HepG2 (cell line): Measurements from ENCODE around the gene GNAZ. TPM values are rescaled to one million over a fixed set of nuclear protein-coding genes. Genes with fewer than 3 reads are reported as not detected.
A peak's percentile ranks its signal among the peaks of the same experiment; 100 is the strongest.

ENCODE experiments used
- AHR ChIP-seq: IDR thresholded peaks from 2 replicates; pipeline ENCODE4 v1.6.1; 2018; ENCODE audit warnings: missing genetic modification reagents, missing compliant biosample characterization
- BCL6 ChIP-seq: IDR thresholded peaks from 2 replicates; pipeline ENCODE4 v1.6.1; 2016; ENCODE audit warnings: missing genetic modification reagents, missing compliant biosample characterization
- CAMTA2 ChIP-seq: sonication (generic); formaldehyde crosslinking; IDR thresholded peaks from 2 replicates; pipeline ENCODE4 v1.4.0; 2020; ENCODE audit warnings: mild to moderate bottlenecking, missing genetic modification reagents, borderline replicate concordance
- EHMT2 ChIP-seq: fragments of 200-600 bp; sonication (generic); IDR thresholded peaks from 2 replicates; pipeline ENCODE4 v1.7.0; 2017; ENCODE audit warnings: antibody characterized with exemption, low read depth, low read length, borderline replicate concordance
- EZH2 ChIP-seq: conservative IDR thresholded peaks from 2 replicates; pipeline ENCODE4 v1.6.1; 2012; ENCODE audit warnings: mild to moderate bottlenecking, low read depth, low read length, moderate library complexity
- GATAD2A ChIP-seq: IDR thresholded peaks from 2 replicates; pipeline ENCODE4 v1.6.1; 2016
- HNRNPK ChIP-seq: fragments of 200-400 bp; formaldehyde crosslinking; IDR thresholded peaks from 2 replicates; pipeline ENCODE4 v1.6.1; 2018; ENCODE audit warnings: low read length, low read depth, moderate library complexity, mild to moderate bottlenecking; ENCODE audit not compliant: poor library complexity, severe bottlenecking
- ISL2 ChIP-seq: sonication (generic); formaldehyde crosslinking; IDR thresholded peaks from 2 replicates; pipeline ENCODE4 v1.5.0; 2020; ENCODE audit warnings: missing genetic modification reagents
- KLF12 ChIP-seq: sonication (generic); formaldehyde crosslinking; IDR thresholded peaks from 2 replicates; pipeline ENCODE4 v1.4.0; 2020; ENCODE audit warnings: missing genetic modification reagents, borderline replicate concordance
- KLF9 ChIP-seq: IDR thresholded peaks from 2 replicates; pipeline ENCODE4 v1.6.1; 2016; ENCODE audit warnings: low read depth
- MBD4 ChIP-seq: IDR thresholded peaks from 2 replicates; pipeline ENCODE4 v1.6.1; 2012; ENCODE audit warnings: low read length, inconsistent platforms, borderline replicate concordance
- NFE2 ChIP-seq: sonication (generic); formaldehyde crosslinking; IDR thresholded peaks from 2 replicates; pipeline ENCODE4 v1.4.0; 2020; ENCODE audit warnings: missing genetic modification reagents
- NFE2L2 ChIP-seq: fragments of 150-350 bp; IDR thresholded peaks from 2 replicates; pipeline ENCODE4 v1.6.1; 2014; ENCODE audit warnings: low read length
- NFYC ChIP-seq: IDR thresholded peaks from 2 replicates; pipeline ENCODE4 v1.6.1; 2016; ENCODE audit warnings: missing genetic modification reagents, missing compliant biosample characterization
- RFXANK ChIP-seq: IDR thresholded peaks from 2 replicates; pipeline ENCODE4 v1.6.1; 2016
- SRF ChIP-seq: IDR thresholded peaks from 2 replicates; pipeline ENCODE4 v1.6.1; 2011; ENCODE audit warnings: mild to moderate bottlenecking, low read depth, low read length, moderate library complexity
- TCF7 ChIP-seq: sonication (generic); IDR thresholded peaks from 2 replicates; pipeline ENCODE4 v1.6.1; 2016; ENCODE audit warnings: antibody characterized with exemption, low read depth
- U2AF2 ChIP-seq: fragments of 200-400 bp; formaldehyde crosslinking; IDR thresholded peaks from 2 replicates; pipeline ENCODE4 v1.6.1; 2017; ENCODE audit warnings: low read depth, mild to moderate bottlenecking, low read length
- ZNF354B ChIP-seq: sonication (generic); formaldehyde crosslinking; IDR thresholded peaks from 2 replicates; pipeline ENCODE4 v1.8.0; 2022; ENCODE audit warnings: mild to moderate bottlenecking, missing genetic modification reagents
- ZNF556 ChIP-seq: sonication (generic); formaldehyde crosslinking; IDR thresholded peaks from 2 replicates; pipeline ENCODE4 v1.4.0; 2020; ENCODE audit warnings: mild to moderate bottlenecking, missing genetic modification reagents, borderline replicate concordance
- ZNF614 ChIP-seq: IDR thresholded peaks from 2 replicates; pipeline ENCODE4 v1.6.1; 2018; ENCODE audit warnings: missing biosample characterization, missing genetic modification reagents, inconsistent platforms, borderline replicate concordance
- ZNF775 ChIP-seq: sonication (generic); formaldehyde crosslinking; IDR thresholded peaks from 2 replicates; pipeline ENCODE4 v1.4.0; 2020; ENCODE audit warnings: missing genetic modification reagents, mild to moderate bottlenecking, moderate library complexity, borderline replicate concordance
- polyA plus RNA-seq, 8 experiments: library from polyadenylated mRNA; depleted of rRNA in 3 of 8; stranded (reverse) in 7 of 8; unstranded in 1 of 8; fragments of >200 nt; fragmentation: Illumina TruSeq in 4 of 8; extraction: Trizol in 4 of 8; gene quantifications; 2 replicates each; pipeline versions ENCODE4 v1.2.1 to v1.2.3, GENCODE V29; 2011 to 2016; ENCODE audit warnings: low read depth in 4 of 8, missing spikeins in 1 of 8, mixed read lengths in 1 of 8; ENCODE audit not compliant: insufficient read depth in 1 of 8
- total RNA-seq, 5 experiments: library from RNA; depleted of rRNA; stranded (reverse); fragments of >200 nt; fragmentation: Illumina TruSeq; extraction: Trizol; gene quantifications; 2 replicates each; pipeline ENCODE4 v1.2.3, GENCODE V29; 2016; ENCODE audit warnings: low read depth in 1 of 5
- TF ChIP-seq, protein P1 (sequence below), 2 experiments: sonication (generic) in 1 of 2; formaldehyde crosslinking in 1 of 2; IDR thresholded peaks; 2 replicates each; pipeline versions ENCODE4 v1.5.1 to v1.6.1; 2011 to 2020; ENCODE audit warnings: borderline replicate concordance in 1 of 2, low read depth in 1 of 2, low read length in 1 of 2, mild to moderate bottlenecking in 1 of 2, missing genetic modification reagents in 1 of 2, moderate library complexity in 1 of 2
- TF ChIP-seq, protein P2 (sequence below): sonication (generic); formaldehyde crosslinking; IDR thresholded peaks from 2 replicates; pipeline ENCODE4 v1.4.0; 2020; ENCODE audit warnings: low read depth, mild to moderate bottlenecking, missing genetic modification reagents
- TF ChIP-seq, protein P3 (sequence below): fragments of 450-650 bp; IDR thresholded peaks from 2 replicates; pipeline ENCODE4 v1.6.1; 2017; ENCODE audit warnings: mild to moderate bottlenecking

GNAZ gene
- total and polyA plus RNA-seq, 2 of the 13 experiments (the other 11 are each of a cell fraction or from before 2014, with no cell fraction given), result 11.4 to 22.3 TPM

DNA sequence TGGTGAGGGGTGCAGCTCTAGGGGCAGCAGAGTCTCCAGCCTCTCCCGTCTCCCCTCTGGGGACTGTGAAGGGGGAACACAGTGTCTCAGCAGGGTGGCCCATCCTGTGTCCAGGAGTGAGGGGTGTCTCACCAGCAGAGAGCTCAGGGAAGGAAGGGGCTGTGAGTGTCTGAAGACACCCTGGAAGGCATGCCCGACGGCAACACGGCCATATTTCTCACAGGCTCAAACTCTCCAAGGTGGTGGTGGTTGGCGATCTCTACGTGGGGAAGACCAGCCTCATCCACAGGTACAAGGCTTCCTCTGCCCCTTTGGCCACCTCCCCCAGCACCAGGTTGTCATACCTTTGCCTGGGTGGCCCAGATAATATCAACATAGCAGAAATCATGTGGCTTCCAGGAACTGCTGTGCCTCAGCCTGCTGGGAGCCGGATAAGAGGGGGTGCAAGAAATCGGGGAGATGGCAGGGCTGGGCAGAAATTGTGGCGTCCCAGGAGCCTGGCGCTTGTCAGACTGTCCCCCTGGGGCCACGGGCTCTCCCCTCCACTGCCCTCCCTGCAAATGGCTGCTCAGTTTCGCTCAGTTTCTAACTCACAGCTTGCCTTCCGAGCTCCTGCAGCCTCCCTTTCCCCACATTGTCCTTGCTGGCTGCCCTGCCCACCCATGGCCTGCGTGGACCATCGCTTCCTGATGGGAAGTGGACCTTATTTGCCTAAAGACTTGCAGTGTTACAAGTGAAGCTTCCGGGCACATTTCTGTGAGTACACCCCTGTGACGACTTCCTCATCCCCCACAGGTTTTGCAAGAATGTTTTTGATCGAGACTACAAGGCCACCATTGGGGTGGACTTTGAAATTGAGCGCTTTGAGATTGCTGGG, 82.2 kb downstream of the GNAZ start (continued):
- TF ChIP-seq, protein P1, sequence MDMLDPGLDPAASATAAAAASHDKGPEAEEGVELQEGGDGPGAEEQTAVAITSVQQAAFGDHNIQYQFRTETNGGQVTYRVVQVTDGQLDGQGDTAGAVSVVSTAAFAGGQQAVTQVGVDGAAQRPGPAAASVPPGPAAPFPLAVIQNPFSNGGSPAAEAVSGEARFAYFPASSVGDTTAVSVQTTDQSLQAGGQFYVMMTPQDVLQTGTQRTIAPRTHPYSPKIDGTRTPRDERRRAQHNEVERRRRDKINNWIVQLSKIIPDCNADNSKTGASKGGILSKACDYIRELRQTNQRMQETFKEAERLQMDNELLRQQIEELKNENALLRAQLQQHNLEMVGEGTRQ (IDR thresholded peaks at IDR 0.05; ENCODE audit: low read depth, low read length), result no peak
- TF ChIP-seq, protein P1 (CRISPR knock-in tag; IDR thresholded peaks at IDR 0.05; ENCODE audit: borderline replicate concordance), result no peak
- TF ChIP-seq, protein P2, sequence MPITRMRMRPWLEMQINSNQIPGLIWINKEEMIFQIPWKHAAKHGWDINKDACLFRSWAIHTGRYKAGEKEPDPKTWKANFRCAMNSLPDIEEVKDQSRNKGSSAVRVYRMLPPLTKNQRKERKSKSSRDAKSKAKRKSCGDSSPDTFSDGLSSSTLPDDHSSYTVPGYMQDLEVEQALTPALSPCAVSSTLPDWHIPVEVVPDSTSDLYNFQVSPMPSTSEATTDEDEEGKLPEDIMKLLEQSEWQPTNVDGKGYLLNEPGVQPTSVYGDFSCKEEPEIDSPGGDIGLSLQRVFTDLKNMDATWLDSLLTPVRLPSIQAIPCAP (CRISPR knock-in tag), result no peak
- TF ChIP-seq ZNF614 (CRISPR knock-in tag) (0 out of 2 replicates have a peak, but pooled peaks have one; percentile 21), ISL2 (CRISPR knock-in tag) (no peak), SRF (peak; percentile 52; the same call in 1 of the 2 replicates), EHMT2 (no peak), U2AF2 (no peak), ZNF556 (CRISPR knock-in tag) (no peak), GATAD2A (CRISPR knock-in tag) (peak; percentile 78), KLF12 (CRISPR knock-in tag) (no peak), RFXANK (CRISPR knock-in tag) (no peak), NFE2L2 (no peak), MBD4 (no peak), ZNF354B (CRISPR knock-in tag) (no peak), BCL6 (CRISPR knock-in tag) (0 out of 2 replicates have a peak, but pooled peaks have one; percentile 10), ZNF775 (CRISPR knock-in tag) (no peak), CAMTA2 (CRISPR knock-in tag) (no peak), EZH2 (no peak), TCF7 (0 out of 2 replicates have a peak, but pooled peaks have one; percentile 38), NFYC (CRISPR knock-in tag) (no peak), NFE2 (CRISPR knock-in tag) (no peak), KLF9 (CRISPR knock-in tag) (no peak), HNRNPK (no peak), AHR (CRISPR knock-in tag) (no peak)
- TF ChIP-seq, protein P3, sequence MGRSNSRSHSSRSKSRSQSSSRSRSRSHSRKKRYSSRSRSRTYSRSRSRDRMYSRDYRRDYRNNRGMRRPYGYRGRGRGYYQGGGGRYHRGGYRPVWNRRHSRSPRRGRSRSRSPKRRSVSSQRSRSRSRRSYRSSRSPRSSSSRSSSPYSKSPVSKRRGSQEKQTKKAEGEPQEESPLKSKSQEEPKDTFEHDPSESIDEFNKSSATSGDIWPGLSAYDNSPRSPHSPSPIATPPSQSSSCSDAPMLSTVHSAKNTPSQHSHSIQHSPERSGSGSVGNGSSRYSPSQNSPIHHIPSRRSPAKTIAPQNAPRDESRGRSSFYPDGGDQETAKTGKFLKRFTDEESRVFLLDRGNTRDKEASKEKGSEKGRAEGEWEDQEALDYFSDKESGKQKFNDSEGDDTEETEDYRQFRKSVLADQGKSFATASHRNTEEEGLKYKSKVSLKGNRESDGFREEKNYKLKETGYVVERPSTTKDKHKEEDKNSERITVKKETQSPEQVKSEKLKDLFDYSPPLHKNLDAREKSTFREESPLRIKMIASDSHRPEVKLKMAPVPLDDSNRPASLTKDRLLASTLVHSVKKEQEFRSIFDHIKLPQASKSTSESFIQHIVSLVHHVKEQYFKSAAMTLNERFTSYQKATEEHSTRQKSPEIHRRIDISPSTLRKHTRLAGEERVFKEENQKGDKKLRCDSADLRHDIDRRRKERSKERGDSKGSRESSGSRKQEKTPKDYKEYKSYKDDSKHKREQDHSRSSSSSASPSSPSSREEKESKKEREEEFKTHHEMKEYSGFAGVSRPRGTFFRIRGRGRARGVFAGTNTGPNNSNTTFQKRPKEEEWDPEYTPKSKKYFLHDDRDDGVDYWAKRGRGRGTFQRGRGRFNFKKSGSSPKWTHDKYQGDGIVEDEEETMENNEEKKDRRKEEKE, result no peak
